AG20443 (cell line): Measurements from ENCODE around the gene IP6K3.
A peak's percentile ranks its signal among the peaks of the same experiment; 100 is the strongest.

ENCODE experiments used
- DNase-seq: peaks from one replicate; pipeline ENCODE4 v3.0.0; 2012; ENCODE audit warnings: low spot score, mixed read lengths

Gene IP6K3

DNA sequence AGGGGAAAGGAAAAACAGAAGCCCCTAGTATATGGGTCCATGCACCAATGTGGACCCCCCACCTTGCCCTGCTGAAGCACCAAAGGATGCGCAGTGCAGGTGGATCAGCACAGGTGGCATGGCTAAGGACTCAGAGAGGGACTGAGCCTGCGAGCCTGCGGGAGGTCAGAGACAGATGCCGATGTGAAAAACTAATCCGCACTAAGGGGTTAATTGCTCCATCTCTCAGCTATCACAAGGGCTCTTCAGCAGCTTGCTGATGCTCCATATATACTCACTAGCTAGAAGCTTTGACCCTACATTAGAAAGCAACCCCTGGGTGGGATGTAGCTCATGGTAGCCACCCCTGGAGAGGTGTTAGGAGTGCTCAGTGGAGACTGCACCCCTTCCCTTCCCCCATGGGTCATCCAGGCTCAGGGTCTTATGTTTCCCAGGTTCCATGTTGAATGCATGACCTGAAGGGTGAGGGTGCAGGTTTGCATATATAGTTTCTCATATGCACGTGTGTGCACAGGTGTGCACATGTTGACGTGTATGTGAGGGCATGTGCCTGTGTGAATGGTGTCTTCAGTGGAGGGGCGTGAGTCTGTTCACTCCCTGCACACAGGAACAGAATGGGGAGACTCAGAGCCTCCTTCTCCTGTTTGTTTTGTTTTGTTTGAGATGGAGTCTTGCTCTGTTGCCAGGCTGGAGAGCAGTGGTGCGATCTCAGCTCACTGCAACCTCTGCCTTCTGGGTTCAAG is 13.4 kb upstream of the IP6K3 start:
- no peak for DNase-seq

DNA sequence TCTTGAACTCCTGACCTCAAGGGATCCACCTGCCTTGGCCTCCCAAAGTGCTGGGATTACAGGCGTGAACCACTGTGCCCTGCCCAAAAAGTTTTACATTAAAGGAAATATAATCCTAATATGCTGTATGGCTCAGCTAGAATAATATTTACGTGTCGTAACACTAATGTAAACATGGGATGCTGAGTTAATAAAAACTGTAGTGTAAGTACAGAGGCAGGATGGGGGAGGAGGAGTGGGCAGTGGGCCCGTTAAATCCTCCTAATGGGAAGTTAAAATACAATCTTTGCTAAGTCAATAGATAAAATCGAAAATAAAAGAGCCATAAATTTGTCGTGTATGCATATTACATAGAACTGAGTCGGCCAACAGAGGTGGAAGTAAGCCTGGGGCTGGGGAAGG is 12.1 kb upstream of the IP6K3 start:
- no peak for DNase-seq

DNA sequence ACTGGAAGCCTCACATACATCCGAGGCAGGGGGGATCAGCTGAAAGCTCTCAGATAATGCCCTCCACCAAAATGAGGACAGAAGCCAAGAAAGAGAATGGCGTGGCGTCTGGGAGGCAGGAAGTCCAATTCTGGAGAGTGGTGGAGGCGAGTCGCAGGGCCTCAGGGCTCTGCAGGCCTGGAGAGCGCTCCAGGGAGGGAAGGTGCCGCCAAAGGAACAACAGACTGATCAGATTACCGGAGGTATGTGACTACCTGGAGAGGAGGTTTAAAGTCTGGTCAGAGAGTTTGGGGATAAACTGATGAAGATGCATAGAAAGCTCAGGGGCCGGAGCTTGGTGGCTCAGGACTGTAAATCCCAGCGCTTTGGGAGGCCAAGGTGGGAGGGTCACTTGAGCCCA is 11.2 kb upstream of the IP6K3 start:
- no peak for DNase-seq

DNA sequence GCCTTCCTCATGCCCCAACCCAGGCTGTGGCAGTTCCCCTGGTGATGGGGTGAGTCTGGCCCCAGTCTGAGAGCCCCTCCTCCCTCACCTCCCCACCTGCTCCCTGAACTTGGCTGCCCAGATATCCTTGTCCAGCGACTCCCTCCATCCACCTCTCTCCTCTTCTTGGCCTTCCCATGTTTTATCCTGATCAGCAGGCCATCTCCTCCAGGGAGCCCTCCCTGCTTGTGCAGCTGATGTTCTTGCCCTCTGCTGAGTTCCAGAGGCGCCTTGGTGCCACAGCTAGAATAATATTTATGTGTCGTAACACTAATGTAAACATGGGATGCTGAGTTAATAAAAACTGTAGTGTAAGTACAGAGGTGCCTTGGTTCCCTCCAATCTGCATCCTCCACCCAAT is 10.4 kb upstream of the IP6K3 start:
- DNase-seq = no peak

DNA sequence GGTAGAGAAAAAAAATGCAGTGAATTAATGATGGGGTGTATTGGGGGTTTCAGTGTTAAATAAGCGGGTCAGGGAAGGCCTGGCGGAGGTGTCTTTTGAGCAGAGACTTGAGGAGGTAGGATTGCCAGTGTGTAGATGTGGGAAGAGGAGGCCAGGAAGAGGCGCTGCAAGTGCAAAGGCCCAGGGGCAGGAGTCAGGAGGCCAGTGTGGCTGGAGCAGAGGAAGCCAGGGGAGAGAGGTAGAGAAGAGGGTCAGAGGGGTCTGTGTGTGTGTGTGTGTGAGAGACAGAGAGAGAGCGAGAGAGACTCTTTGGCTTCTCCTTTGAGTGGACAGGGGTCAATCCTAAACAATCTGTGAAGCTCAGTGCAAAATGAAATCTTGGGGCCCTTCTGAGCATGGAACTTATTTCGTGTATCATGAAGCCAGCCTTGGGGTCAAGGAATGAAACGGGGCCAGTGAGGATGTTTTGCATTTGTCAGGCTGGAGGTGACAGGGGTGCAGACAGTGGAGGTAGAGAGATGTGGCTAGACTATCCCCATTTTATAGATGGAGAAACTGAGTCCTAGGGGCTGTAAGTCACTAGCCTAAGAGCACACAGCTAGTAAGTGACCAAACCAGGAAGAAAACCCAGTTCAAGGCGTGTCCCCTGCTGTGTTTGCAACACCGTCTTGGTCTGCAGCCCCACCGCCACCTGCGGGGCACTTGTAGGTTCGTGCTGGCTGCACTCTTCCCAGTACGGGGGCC is 9.7 kb upstream of the IP6K3 start:
- no peak for DNase-seq

DNA sequence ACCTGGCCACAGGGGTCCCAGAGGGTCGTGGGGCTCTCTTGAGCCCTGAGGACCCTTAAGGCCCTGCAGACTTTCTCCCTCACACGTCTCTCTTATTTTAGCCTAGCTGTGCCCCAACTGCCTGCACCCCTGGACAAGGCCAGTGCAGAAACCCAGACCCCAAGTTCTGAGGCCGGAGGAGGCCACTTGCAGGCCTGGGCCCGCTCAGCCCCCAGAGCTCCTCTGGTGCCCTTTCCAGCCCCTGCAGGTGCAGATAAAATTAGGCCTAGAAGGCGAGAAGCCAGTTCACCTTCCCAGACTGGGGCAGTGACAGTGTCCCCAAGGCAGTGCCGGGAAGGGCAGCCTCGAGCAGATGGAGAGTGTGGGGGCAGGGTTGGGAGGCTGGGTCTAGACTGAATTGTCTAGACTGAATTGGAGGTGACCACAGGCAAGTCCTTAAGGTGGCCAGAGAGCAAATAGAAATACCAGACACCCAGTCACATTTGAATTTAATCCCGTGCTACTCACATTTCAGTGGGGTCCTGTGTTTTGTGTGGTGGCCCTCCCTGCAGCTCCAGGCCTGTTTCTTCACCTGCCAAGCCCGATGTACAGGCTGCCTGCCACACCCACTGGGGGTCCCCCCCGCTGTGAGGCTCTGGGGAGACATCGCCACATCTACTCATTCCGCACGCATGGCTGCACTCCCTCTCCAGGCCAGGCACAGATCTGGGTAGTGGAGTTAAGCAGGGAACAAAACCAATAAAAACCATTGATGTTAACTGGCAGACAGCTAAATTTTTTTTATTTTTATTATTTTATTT is 8.6 kb upstream of the IP6K3 start:
- no peak for DNase-seq

DNA sequence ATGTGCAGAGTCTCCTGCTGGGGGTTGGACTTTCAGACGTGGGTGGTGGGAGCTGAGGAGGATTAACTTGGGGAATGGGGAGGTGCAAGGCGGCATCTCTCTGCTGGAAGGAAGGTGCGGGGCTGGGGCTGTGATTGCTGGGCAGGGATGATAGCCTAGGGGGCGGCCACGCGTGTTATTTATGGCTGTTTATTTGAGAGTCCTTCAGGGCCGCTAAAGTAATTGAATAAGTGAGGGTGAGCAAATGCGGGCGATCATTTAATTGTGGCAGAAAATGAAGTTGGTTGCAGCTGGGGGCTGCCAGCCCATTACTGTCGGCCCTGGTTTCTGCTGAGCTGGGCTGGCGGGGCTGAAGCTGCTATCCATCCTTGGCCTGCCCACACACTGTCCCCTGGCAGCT is 7.5 kb upstream of the IP6K3 start:
- DNase-seq = no peak

DNA sequence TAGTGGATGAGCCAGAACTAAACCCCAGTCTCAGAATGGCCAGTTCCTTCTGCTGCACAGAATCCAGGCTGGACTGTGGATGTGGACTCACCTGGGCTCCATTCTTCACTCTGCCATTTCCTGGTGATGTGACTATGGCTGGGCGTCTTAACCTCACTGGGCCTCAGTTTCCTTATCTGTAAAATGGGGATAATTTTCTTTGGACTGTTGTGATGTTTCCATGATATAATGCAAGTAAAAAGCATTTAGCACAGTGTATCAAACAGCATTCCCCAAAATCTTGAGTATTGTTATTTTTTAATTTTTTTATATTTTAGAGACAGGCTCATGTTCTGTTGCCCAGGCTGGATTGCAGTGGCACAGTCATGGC is 5.9 kb upstream of the IP6K3 start:
- no peak for DNase-seq

DNA sequence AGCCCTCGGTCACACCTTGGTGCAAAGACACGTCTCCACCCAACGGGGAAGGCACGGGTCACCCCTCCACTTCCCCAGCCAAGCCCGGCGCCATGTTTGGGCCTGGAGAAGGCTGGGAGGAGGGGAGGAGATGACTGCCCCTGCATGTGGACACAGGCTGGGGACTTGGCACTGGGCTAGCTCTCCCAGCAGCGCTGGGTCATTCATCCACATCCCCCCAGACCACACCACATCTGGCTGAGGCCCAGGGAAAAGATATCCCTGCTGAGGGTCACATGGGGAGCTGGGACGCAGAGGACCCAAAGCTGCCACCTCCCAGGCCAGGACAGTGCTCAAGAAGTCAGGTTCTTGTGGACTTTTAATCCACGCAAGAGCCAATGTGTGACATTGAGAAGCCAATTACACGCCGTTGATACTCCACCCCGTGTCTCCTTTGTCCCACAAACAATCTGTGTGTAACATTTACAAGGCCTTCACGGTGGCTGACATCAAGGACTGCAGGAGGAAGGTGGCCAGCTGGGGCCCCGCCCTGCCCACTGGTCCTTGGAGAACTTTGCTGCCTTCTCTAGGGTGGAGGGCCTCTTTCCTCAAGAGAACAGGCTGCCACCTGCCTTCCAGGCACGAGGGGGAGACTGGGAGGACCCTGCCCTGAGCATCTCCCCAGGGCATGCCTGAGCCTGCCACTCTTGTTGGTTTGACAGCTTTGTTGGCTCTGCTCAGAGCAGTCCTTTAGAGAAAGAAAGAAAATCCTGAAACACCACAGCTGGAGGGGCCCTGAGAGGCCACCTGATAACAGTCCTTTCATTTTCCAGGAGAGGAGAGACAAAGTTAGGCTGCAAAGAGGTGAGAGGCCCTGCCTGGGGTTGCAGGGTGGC is 5.3 kb upstream of the IP6K3 start:
- no peak for DNase-seq

DNA sequence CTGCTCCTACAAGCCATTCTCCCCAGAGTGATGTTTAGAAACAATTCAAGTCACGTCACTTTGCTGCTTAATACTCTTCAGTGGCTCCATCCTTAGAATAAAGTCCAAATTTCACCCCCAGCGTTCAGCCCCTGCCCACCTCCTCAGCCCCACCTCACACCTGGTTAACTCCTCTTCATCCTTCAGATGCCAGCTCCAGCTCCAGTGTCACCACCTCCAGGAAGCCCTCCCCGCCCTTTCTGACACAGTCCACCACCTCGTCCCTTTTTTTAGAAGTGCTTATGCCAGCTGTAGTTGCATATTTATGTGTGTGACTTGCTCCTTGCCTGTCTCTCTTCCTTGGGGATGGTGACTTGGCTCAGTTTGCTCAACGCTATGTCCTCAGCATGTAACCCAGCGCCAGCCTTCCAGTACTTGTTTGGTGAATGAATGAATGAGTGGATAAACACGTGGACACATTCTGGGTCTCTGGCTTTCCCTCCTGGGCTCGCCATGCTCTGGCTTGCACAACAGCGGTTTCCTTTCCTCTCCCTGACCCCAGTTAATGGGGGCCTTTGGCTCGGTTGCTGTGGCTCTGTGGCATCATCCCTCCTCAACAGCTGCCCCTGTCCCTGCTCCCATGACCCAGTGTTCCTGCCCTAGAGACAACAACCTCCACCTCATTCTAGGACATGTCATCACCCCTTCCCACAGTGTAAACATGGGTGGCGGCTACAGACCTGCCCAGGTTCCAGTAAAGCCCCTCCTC is 3.7 kb upstream of the IP6K3 start:
- DNase-seq = no peak

DNA sequence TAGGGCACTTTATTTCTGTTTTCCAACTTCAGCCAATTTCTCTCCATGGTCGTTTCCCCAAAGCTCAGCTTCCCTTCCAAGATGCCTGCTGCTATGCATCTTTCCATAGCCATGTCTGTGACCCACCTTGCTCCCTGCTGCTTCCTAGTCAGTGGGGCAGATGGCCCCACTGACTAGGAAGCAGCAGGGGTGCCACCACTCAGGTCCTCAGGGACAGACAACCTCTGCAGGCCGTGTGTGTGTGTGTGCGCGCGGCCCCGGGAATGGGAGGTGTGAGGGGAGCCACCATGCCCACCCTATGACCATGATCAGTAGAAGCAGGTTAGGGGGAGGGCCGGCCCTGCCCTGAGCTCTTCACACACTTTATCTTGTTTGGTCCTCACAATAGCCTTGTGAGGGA is 2.7 kb upstream of the IP6K3 start:
- no peak for DNase-seq

DNA sequence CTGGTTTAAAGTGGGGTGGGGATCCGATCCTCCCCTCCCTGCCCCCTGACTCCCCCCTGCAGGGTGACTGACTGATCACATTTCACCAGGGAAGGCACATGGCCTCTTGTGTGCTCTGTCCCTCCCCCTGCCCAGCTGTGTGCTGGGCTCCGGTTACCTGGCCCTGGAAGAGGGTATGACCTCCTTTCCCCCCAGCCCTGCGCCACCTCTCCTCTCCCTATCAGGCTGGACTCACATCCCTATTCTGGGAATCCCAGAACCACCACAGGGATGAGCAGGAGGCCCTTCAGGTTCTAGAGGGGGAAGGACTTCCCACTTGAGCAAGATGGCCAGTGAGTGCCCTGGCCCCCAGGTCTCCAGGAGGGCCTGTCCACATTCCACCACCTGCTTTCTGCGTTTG is 2.1 kb upstream of the IP6K3 start:
- DNase-seq = no peak

DNA sequence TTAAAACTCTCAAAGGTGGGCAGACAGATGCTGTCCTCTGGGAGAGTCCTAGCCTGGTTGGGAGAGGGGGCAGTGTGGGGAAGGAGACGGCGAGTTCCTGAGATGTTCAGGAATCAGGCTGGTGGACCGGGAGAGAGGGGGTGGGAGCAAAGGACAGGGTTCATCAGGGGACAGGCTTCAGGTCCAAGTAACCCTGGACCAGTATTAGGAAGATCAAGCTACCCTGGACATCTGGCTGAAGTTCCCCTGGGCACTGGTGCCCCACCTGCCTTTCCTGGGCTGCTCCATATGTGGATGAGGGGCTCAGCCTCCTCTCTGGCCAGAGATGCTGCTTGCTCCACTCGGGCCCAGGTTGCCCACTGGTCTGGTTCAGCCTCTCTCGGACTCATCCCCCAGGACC is 1.1 kb upstream of the IP6K3 start:
- no peak for DNase-seq

DNA sequence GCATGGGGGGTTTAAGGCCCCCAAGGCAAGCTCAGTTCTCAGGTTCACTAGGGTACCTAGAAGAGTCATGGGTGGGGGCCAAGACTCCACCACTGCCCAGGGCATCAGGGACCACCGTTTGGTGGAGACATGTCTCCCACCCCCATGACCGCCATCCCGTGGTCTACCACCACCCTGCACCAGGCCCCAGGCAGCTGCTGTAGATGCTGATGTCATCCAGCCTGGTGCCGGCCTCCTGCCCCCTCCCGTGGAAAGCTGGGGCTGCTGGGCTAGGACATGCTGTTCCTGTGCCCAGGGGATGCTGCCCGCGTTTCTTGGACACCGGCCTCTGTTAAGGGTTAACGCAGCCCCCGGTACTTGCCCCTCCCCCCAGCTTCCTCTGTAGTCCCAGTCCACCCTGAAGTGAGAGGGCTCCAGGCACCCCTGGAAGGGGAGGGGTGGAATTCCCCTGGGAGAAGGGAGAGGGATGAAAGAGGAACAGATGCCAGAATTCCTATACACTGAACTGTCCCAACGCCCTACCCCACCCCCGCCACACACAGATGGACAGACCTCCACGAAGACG is 587 bp downstream of the IP6K3 start:
- DNase-seq = peak; percentile 69

DNA sequence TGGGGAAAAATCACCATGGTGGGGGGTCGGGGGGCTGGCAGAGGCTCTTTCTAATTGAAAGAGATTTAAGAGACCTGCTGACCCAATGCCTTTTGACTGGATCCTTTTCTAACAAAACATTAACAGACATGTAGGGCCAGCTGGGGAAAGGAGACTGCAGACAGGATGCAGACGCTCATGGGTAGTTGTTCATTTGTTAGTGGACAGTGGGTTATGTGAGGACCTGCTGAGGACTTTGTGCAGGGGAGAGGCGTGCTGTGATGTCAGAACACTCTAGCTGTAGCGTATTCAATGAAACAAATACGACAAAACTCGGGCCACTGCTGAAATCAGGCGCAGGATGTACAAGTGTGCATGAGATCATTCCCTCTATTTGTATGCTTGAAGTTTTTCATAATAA is 1.2 kb downstream of the IP6K3 start:
- DNase-seq = no peak

DNA sequence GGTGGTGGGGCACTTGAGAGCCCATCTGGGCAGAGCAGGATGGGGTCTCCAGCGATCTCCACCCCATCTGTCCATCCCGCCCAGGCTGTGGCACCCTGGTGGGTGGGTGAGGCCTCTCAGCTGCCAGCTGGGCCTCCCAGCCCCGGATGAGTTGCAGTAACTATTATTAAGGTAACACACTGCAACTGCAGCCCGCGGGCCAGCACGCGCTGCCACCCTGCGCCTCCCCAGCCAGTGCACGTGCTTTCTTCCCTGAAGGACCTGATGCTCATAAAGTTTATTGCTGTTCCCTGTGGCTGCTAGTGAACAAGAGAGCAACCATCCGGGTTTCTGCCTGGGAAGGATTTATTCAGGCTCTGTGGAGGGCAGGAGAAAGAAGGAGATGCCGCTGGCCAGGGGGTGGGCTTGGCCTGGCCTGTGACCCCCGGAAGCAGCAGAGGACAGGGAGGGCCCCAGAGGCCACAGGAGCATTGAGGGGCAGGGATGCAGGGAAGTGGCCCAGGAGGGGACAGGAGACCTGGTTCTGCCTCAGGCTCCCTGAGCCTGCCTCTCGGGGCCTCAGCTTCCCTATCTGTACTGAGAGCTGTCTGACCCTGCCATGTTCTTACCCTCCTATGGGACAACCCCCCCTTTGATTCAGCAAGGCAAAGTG is 1.7 kb downstream of the IP6K3 start:
- no peak for DNase-seq

DNA sequence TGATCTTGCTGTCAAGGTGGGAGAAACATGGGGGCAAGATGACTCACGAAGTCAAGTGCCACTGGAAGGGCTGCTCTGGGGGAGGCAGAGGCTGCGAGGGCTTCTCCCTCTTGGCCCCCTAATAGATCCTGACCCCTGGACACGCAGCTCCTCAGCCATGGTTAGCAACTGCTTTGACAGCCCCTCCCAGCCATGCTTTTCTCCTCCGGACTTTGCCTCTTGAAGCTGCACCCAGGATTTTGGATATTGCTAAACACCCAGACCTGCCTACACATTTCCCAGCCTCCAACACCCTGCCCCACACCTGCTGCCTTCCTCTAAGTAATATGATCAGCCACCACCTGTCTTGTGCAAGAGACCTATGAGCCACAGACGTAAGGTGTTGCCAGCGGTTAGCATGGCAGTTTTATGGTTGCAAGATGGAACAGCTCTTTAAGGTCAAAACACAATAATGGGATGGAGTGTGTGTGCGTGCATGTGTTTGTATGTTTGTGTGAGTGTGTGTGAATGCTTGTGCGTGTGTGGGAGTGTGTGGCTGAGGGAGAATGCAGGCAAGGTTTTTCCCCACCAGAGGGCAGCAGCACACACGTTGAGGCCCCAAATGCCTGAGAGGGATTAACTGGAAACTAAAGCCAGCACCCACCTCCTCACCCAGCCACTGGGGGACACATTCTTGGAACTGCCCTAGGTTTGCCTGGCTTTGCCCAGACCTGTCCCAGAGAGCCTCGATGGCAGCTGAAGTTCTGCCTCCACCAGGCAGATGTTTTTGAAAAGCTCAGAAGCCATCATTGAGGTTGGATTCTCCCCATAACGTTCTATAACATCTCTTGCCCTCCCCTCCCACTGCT is 2.5 kb downstream of the IP6K3 start:
- peak; percentile 87 for DNase-seq

DNA sequence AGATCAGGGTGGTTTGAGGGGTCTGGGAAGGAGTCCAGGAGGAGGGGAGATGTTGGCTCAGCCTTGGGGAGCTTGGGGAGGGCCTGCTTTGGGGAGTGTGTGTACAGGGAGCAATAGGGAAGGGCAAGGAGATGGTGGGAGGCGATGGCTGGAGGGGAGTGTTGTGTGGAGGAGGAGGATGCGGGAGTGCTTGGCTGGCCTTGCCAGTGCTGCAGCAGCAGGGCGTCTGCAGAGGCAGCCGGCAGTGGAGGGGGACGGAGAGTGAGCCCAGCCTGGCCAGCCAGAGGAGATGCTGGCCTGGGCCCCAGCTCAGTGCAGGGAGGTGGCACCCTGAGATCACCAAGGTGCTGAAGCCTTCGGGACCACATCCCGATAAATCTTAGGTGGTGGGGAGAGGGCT is 3.9 kb downstream of the IP6K3 start:
- no peak for DNase-seq

DNA sequence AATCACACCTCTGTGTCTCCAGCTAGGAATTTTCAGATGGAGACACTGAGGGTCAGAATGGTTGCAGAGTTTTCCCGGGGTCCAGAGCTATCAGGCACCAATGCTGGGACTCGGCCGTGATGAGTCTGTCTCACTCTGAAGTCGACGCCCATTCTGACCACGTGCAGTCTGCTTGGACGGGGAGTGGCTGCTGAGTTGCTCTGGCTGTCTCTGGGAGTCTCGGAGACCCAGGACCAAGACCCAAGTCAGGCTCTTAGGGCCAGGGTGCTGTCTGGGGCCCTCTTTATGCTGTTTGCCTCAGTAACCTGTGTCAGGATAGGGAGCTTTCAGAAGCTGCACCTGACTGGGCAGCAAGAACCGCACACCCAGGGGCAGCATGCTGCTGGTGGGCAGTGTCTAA is 4.6 kb downstream of the IP6K3 start:
- peak; percentile 34 for DNase-seq

DNA sequence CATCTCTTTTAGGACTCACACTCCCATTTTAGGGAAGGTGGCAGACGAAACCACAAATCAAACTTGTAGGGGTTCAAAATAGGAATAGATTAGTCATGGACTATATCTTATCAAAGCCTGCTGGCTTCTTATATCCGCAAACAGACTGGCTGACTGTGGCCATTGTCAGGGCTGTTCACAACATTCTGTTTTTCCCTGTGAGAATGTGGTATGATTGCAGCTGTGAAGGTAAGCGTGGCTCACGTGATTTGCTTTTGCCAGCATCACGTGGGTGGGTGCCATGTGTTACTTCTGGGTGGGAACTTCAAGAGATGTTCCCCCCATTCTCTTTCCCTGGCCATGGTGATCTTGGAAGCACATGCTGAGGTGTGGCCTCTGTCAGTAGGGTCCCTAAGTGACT is 5.9 kb downstream of the IP6K3 start:
- no peak for DNase-seq
